Measurements from ENCODE around the gene SERPINA12. TPM values are rescaled to one million over a fixed set of nuclear protein-coding genes. Genes with fewer than 3 reads are reported as not detected.
"Not testable (repeated sequence)": the region's sequence is repeated elsewhere in the genome, so short reads cannot be mapped to it uniquely, and the experiment has no call there.

Gene SERPINA12
- total RNA-seq, 1 donor from 2014 or later, result not detected

GRCh38 chr14:94485944-94486841, 23.1 kb downstream of the SERPINA12 start:
- peaks cover 19% of the 10 kb centered on the region for H3K27me3 ChIP-seq (ENCODE audit: low read depth)
- peaks cover 6% of the 10 kb centered on the region for H3K4me1 ChIP-seq
- H3K27ac ChIP-seq, result no peak overlapping the region
- H3K36me3 ChIP-seq, result no peaks in the 10 kb centered on the region
- no peaks in the 10 kb centered on the region for H3K9me3 ChIP-seq
- intact Hi-C loops (cut with DNase I), result no loop called here
- H3K4me3 ChIP-seq, result no peak overlapping the region
- DNase-seq (peak; percentile 66), ATAC-seq (peak; percentile 82 to 87)
- TF ChIP-seq CTCF (IDR thresholded peaks at IDR 0.05), result peak; percentile 99

GRCh38 chr14:94484481-94484880, 24.8 kb downstream of the SERPINA12 start:
- no peak for DNase-seq
- TF ChIP-seq CTCF (IDR thresholded peaks at IDR 0.05), result no peak
- Histone ChIP-seq H3K4me1 (peaks cover 6% of the 10 kb centered on the region), H3K27me3 (ENCODE audit: low read depth) (peaks cover 19% of the 10 kb centered on the region), H3K9me3 (no peaks in the 10 kb centered on the region), H3K27ac (no peak overlapping the region), H3K36me3 (no peaks in the 10 kb centered on the region), H3K4me3 (no peak overlapping the region)
- no peak for ATAC-seq
- intact Hi-C loops (cut with DNase I), result no loop called here

GRCh38 chr14:94483729-94484275, 25.5 kb downstream of the SERPINA12 start:
- Histone ChIP-seq H3K36me3 (no peaks in the 10 kb centered on the region), H3K4me1 (peaks cover 6% of the 10 kb centered on the region), H3K27ac (no peak overlapping the region), H3K27me3 (ENCODE audit: low read depth) (peaks cover 19% of the 10 kb centered on the region), H3K4me3 (no peak overlapping the region), H3K9me3 (no peaks in the 10 kb centered on the region)
- ATAC-seq, result no peak
- no peak for TF ChIP-seq CTCF (IDR thresholded peaks at IDR 0.05)
- intact Hi-C loops (cut with DNase I), result no loop called here
- no peak for DNase-seq

- ATAC-seq (no peak), DNase-seq (no peak)
- peaks cover 19% of the 10 kb centered on the region for H3K27me3 ChIP-seq (ENCODE audit: low read depth)
- intact Hi-C loops (cut with DNase I), result no loop called here
- H3K4me1 ChIP-seq, result peaks cover 6% of the 10 kb centered on the region
- no peak overlapping the region for H3K27ac ChIP-seq
- H3K36me3 ChIP-seq, result no peaks in the 10 kb centered on the region
- H3K9me3 ChIP-seq, result peaks cover 6% of the 10 kb centered on the region
- H3K4me3 ChIP-seq, result no peak overlapping the region
- TF ChIP-seq CTCF (IDR thresholded peaks at IDR 0.05), result no peak
Measured at GRCh38 chr14:94483071-94483451, 26.2 kb downstream of the SERPINA12 start.

- intact Hi-C loops (cut with DNase I); DNase-seq; H3K4me1 ChIP-seq; H3K9me3 ChIP-seq; H3K36me3 ChIP-seq; ATAC-seq; H3K4me3 ChIP-seq; H3K27ac ChIP-seq: not testable (repeated sequence)
- peaks cover 17% of the 10 kb centered on the region for H3K27me3 ChIP-seq (ENCODE audit: low read depth)
Measured at GRCh38 chr14:94482132-94483070, 26.9 kb downstream of the SERPINA12 start.
